ENCODE results near the gene SPDYE4.

SPDYE4 gene

DNA sequence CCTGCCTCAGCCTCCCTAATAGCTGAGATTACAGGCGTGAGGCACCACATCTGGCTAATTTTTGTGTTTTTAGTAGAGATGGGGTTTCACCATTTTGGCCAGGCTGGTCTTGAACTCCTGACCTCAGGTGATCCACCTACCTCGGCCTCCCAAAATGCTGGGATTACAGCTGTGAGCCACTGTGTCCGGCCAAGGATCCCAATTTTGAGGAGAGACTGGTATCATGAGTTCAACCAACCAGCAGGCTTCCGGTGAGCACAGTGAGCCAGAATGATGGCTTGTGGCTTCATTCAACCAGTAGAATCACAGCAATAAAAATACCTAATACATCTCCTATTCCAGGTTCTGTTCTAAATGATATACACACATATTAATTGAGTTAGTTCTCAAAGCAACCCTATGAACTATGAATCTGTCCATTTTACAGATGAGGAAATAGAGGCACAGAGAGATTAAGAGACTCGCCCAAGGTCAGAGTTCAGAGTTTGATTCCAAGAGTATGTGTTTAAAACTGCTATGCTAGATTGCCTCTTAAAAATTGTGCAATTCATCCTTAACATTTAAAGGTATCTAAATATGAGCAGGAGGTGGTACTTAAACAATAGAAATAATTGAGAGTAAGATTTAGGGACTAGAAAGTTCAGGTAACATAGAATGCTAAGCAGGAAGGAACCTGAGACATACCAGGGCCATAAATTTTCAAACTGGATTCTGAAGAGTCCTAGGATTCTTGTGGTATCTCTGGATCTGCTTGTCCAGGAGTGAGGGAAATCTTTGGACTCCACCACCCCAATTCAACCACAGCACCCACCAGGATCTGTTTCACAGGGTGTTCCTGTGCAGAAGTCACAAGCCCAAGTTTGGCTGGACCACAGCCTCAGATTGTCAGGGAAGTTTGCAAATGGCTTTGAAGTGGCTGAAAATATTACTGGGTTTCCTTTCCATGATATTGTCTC lies 38.8 kb downstream of the SPDYE4 start:
- DNase-seq (ENCODE audit: low read depth, low spot score), result no peak
- no peaks in the 10 kb centered on the region for H3K9me3 ChIP-seq (ENCODE audit: low read depth, low read length)
- H3K4me3 ChIP-seq, result no peak overlapping the region
- no peak overlapping the region for H3K9ac ChIP-seq (ENCODE audit: insufficient read length)
- H3K27ac ChIP-seq, result no peak overlapping the region
- H3K36me3 ChIP-seq (ENCODE audit: insufficient read depth, low read length), result no peaks in the 10 kb centered on the region
- no peak for TF ChIP-seq EZH2 (IDR thresholded peaks at IDR 0.05)
- TF ChIP-seq POLR2AphosphoS5 (IDR thresholded peaks at IDR 0.05; ENCODE audit: borderline replicate concordance, low read depth, low read length), result no peak
- no peak for TF ChIP-seq FOXP2 (optimal IDR thresholded peaks at IDR 0.05; ENCODE audit: control extremely low read depth, extremely low read length, insufficient read depth)

DNA sequence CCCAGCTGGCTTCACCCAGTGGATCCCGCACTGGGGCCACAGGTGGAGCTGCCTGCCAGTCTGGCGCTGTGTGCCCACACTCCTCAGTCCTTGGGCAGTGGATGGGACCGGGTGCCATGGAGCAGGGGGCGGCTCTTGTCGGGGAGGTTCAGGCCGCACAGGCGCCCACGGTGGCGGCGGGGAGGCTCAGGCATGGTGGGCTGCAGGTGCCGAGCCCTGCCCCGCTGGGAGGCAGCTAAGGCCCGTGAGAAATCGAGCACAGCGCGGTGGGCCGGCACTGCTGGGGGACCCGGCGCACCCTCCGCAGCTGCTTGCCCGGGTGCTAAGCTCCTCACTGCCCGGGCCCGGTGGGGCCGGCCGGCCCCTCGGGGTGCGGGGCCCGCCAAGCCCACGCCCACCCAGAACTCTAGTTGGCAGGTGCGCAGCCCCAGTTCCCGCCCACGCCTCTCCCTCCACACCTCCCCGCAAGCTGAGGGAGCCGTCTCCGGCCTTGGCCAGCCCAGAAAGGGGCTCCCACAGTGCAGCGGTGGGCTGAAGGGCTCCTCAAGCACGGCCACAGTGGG lies 40.3 kb downstream of the SPDYE4 start:
- no peaks in the 10 kb centered on the region for H3K9me3 ChIP-seq (ENCODE audit: low read depth, low read length)
- no peak overlapping the region for H3K27ac ChIP-seq
- DNase-seq (ENCODE audit: low read depth, low spot score), result no peak
- H3K9ac ChIP-seq (ENCODE audit: insufficient read length), result no peak overlapping the region
- TF ChIP-seq EZH2 (IDR thresholded peaks at IDR 0.05) (no peak), FOXP2 (optimal IDR thresholded peaks at IDR 0.05; ENCODE audit: control extremely low read depth, extremely low read length, insufficient read depth) (no peak), POLR2AphosphoS5 (IDR thresholded peaks at IDR 0.05; ENCODE audit: borderline replicate concordance, low read depth, low read length) (no peak)
- no peak overlapping the region for H3K4me3 ChIP-seq
- H3K36me3 ChIP-seq (ENCODE audit: insufficient read depth, low read length), result no peaks in the 10 kb centered on the region

DNA sequence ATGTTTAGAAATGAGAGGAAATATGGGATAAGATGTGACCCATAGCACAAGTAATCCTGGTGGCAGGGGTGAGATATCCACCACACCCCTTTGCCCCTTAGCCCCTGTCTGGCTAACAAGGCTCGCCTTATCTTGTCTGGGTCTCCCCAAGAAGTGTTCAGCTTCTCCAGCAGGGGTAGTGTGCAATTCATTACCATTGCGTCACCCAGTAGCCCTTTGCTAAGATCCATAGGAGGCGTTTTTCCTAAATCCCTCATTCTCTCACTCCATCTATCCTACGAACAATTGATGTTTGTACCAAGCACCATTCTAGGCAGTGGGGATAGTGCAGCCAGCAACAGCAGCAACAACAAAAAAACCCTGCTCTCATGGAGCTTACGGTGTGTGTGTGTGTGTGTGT lies 44.5 kb downstream of the SPDYE4 start:
- H3K36me3 ChIP-seq (ENCODE audit: insufficient read depth, low read length), result no peaks in the 10 kb centered on the region
- H3K4me3 ChIP-seq, result no peak overlapping the region
- H3K9me3 ChIP-seq (ENCODE audit: low read depth, low read length), result no peaks in the 10 kb centered on the region
- DNase-seq (ENCODE audit: low read depth, low spot score), result no peak
- TF ChIP-seq FOXP2 (optimal IDR thresholded peaks at IDR 0.05; ENCODE audit: control extremely low read depth, extremely low read length, insufficient read depth) (no peak), POLR2AphosphoS5 (IDR thresholded peaks at IDR 0.05; ENCODE audit: borderline replicate concordance, low read depth, low read length) (no peak), EZH2 (IDR thresholded peaks at IDR 0.05) (no peak)
- H3K27ac ChIP-seq, result no peak overlapping the region
- no peak overlapping the region for H3K9ac ChIP-seq (ENCODE audit: insufficient read length)

DNA sequence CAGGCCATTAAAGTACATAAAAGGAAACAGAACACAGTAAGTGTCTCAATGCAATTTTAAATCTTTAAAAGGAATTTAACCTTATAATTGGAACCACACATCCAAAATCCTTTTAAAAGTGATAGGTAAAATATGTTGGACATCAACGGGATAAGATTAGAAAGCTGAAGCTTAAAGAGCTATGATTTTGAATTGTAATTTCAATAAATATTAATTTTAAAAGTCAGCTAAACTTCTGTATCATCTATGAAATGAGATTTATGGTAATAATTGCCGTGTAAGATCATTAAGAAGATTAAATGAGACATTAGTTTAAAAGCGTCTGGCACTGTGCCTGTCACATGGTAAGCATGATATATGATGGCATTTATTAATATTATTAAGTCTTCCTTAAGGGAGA lies 45.0 kb downstream of the SPDYE4 start:
- no peak for TF ChIP-seq EZH2 (IDR thresholded peaks at IDR 0.05)
- no peak for TF ChIP-seq POLR2AphosphoS5 (IDR thresholded peaks at IDR 0.05; ENCODE audit: borderline replicate concordance, low read depth, low read length)
- TF ChIP-seq FOXP2 (optimal IDR thresholded peaks at IDR 0.05; ENCODE audit: control extremely low read depth, extremely low read length, insufficient read depth), result no peak

DNA sequence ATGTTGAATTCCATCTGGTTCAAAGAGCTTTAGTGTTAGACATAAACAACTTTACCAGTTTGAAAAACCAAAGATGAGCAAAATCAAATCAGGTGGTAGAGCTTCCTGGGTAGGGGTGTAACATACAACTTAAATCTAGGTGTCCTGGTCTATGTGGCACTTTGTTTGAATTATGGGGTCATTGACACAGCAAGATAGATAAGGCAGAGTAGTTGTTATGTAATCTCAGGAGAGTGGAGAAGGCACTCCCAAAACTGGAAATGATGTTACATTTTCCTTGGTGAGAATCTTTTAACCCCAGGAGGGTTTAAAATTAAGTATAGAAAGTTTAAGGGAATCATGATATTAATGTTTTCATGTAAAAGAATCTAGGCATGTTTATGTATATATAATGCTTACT lies 45.6 kb downstream of the SPDYE4 start:
- H3K9me3 ChIP-seq (ENCODE audit: low read depth, low read length), result no peaks in the 10 kb centered on the region
- H3K4me3 ChIP-seq, result no peak overlapping the region
- no peak overlapping the region for H3K9ac ChIP-seq (ENCODE audit: insufficient read length)
- H3K36me3 ChIP-seq (ENCODE audit: insufficient read depth, low read length), result no peaks in the 10 kb centered on the region
- no peak overlapping the region for H3K27ac ChIP-seq
- no peak for DNase-seq (ENCODE audit: low read depth, low spot score)
- TF ChIP-seq EZH2 (IDR thresholded peaks at IDR 0.05) (no peak), FOXP2 (optimal IDR thresholded peaks at IDR 0.05; ENCODE audit: control extremely low read depth, extremely low read length, insufficient read depth) (no peak), POLR2AphosphoS5 (IDR thresholded peaks at IDR 0.05; ENCODE audit: borderline replicate concordance, low read depth, low read length) (no peak)

More for the DNA sequence above, 45.0 kb downstream of the SPDYE4 start:
- Histone ChIP-seq H3K27ac (no peak overlapping the region), H3K9me3 (ENCODE audit: low read depth, low read length) (no peaks in the 10 kb centered on the region), H3K9ac (ENCODE audit: insufficient read length) (no peak overlapping the region), H3K36me3 (ENCODE audit: insufficient read depth, low read length) (no peaks in the 10 kb centered on the region), H3K4me3 (no peak overlapping the region)
- no peak for DNase-seq (ENCODE audit: low read depth, low spot score)

DNA sequence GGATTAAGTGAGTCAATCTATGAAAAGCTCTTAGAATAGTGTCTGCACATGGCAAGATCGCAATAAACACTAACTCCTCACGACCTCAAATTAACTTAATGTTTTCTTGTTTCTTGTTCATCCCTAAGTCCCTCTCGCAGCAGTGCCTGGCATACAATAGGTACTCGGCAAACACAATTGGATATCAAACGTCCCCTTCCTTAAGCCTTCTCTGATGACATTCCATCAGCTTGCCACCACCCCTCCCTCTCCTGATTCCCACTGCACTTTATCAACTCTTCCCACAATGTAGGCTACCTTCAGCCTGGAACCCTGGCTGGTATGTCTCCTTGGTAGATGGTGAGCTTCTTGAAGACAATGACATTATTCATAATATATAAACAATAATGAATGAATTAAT lies 47.1 kb downstream of the SPDYE4 start:
- Histone ChIP-seq H3K36me3 (ENCODE audit: insufficient read depth, low read length) (no peaks in the 10 kb centered on the region), H3K9me3 (ENCODE audit: low read depth, low read length) (no peaks in the 10 kb centered on the region), H3K4me3 (no peak overlapping the region), H3K9ac (ENCODE audit: insufficient read length) (no peak overlapping the region), H3K27ac (no peak overlapping the region)
- TF ChIP-seq POLR2AphosphoS5 (IDR thresholded peaks at IDR 0.05; ENCODE audit: borderline replicate concordance, low read depth, low read length) (no peak), FOXP2 (optimal IDR thresholded peaks at IDR 0.05; ENCODE audit: control extremely low read depth, extremely low read length, insufficient read depth) (no peak), EZH2 (IDR thresholded peaks at IDR 0.05) (no peak)
- no peak for DNase-seq (ENCODE audit: low read depth, low spot score)

DNA sequence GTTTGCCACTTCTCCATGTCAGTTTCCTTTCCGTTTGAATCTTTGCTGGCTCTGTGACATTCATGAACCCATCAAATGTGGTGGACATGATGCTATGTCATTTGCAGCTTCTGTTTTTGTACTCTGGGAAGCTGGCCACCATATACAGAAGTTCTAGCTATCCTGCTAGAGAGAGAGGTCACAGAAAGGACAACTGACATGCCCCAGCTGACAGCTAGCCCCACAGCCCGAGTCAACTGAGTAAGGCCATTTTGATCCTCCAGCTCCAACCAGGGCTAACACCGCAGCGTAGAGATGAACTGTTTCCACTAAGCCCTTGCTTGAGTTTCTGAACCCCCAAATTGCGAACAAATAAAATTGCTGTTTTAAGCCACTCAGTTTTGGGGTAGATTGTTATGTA lies 47.5 kb downstream of the SPDYE4 start:
- Histone ChIP-seq H3K9me3 (ENCODE audit: low read depth, low read length) (no peaks in the 10 kb centered on the region), H3K9ac (ENCODE audit: insufficient read length) (no peak overlapping the region), H3K27ac (no peak overlapping the region), H3K4me3 (no peak overlapping the region), H3K36me3 (ENCODE audit: insufficient read depth, low read length) (no peaks in the 10 kb centered on the region)
- TF ChIP-seq FOXP2 (optimal IDR thresholded peaks at IDR 0.05; ENCODE audit: control extremely low read depth, extremely low read length, insufficient read depth) (no peak), POLR2AphosphoS5 (IDR thresholded peaks at IDR 0.05; ENCODE audit: borderline replicate concordance, low read depth, low read length) (no peak)
- DNase-seq (ENCODE audit: low read depth, low spot score), result no peak

DNA sequence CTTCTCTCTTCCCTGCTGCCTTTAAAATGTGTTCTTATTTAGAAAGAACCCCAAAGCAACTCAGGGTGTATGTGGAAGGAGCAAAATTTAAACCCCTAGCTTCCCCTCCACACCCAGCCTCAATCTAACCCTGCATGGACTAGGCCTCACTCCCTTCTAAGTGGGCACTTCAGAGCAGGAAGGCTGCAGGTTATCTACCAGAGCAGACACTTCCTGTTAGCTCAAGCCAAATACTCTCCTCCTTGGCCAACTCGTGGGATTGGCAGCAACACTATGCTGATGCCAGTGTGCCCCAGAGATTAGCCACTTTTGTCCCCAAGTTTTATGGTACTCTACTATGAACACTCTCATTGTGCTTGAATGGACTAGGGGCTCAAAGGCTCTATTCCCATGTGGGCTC lies 49.3 kb downstream of the SPDYE4 start:
- no peak overlapping the region for H3K9ac ChIP-seq (ENCODE audit: insufficient read length)
- TF ChIP-seq POLR2AphosphoS5 (IDR thresholded peaks at IDR 0.05; ENCODE audit: borderline replicate concordance, low read depth, low read length) (no peak), EZH2 (IDR thresholded peaks at IDR 0.05) (no peak), FOXP2 (optimal IDR thresholded peaks at IDR 0.05; ENCODE audit: control extremely low read depth, extremely low read length, insufficient read depth) (no peak)
- H3K36me3 ChIP-seq (ENCODE audit: insufficient read depth, low read length), result no peaks in the 10 kb centered on the region
- H3K4me3 ChIP-seq, result no peak overlapping the region
- DNase-seq (ENCODE audit: low read depth, low spot score), result no peak
- no peak overlapping the region for H3K27ac ChIP-seq
- no peaks in the 10 kb centered on the region for H3K9me3 ChIP-seq (ENCODE audit: low read depth, low read length)
